ENCODE measurements around the gene ARHGAP12. TPM values are rescaled to one million over a fixed set of nuclear protein-coding genes. Genes with fewer than 3 reads are reported as not detected.
A peak's percentile ranks its signal among the peaks of the same experiment; 100 is the strongest.

ARHGAP12 gene
- total RNA-seq, 1 donor from 2014 or later = 77.3 TPM

GRCh38 chr10:31823358-31823757, 105.3 kb downstream of the ARHGAP12 start:
- no peak for DNase-seq (ENCODE audit: low spot score)

- no peak for DNase-seq (ENCODE audit: low spot score)
These were observed 105.9 kb downstream of the ARHGAP12 start for GRCh38 chr10:31822616-31823318.

- DNase-seq (ENCODE audit: low spot score) = peak; percentile 33
These were observed 106.5 kb downstream of the ARHGAP12 start for GRCh38 chr10:31822150-31822549.

GRCh38 chr10:31820778-31821369, 107.8 kb downstream of the ARHGAP12 start:
- no peak for DNase-seq (ENCODE audit: low spot score)

- DNase-seq (ENCODE audit: low spot score) = no peak
These were observed 108.5 kb downstream of the ARHGAP12 start for GRCh38 chr10:31820096-31820495.

- no peak for DNase-seq (ENCODE audit: low spot score)
These were observed 109.2 kb downstream of the ARHGAP12 start for GRCh38 chr10:31819391-31819820.

- peak; percentile 84 for DNase-seq (ENCODE audit: low spot score)
These were observed 112.3 kb downstream of the ARHGAP12 start for GRCh38 chr10:31816318-31816717.

GRCh38 chr10:31808258-31809218, 120.1 kb downstream of the ARHGAP12 start:
- peak; percentile 89 for DNase-seq (ENCODE audit: low spot score)

- peak; percentile 26 for DNase-seq (ENCODE audit: low spot score)
These were observed 124.2 kb downstream of the ARHGAP12 start for GRCh38 chr10:31804352-31804810.

GRCh38 chr10:31803606-31804351, 124.9 kb downstream of the ARHGAP12 start:
- no peak for DNase-seq (ENCODE audit: low spot score)

GRCh38 chr10:31799181-31799580, 129.4 kb downstream of the ARHGAP12 start:
- DNase-seq (ENCODE audit: low spot score) = no peak

- no peak for DNase-seq (ENCODE audit: low spot score)
These were observed 135.9 kb downstream of the ARHGAP12 start for GRCh38 chr10:31792745-31793144.

GRCh38 chr10:31789555-31789954, 139.1 kb downstream of the ARHGAP12 start:
- no peak for DNase-seq (ENCODE audit: low spot score)

- DNase-seq (ENCODE audit: low spot score) = no peak
These were observed 145.9 kb downstream of the ARHGAP12 start for GRCh38 chr10:31782701-31783100.

GRCh38 chr10:31780717-31781116, 147.9 kb downstream of the ARHGAP12 start:
- no peak for DNase-seq (ENCODE audit: low spot score)

GRCh38 chr10:31778627-31779026, 150.0 kb downstream of the ARHGAP12 start:
- DNase-seq (ENCODE audit: low spot score) = no peak

- DNase-seq (ENCODE audit: low spot score) = no peak
These were observed 152.5 kb downstream of the ARHGAP12 start for GRCh38 chr10:31776159-31776558.

GRCh38 chr10:31774928-31775650, 153.5 kb downstream of the ARHGAP12 start:
- no peak for DNase-seq (ENCODE audit: low spot score)

- DNase-seq (ENCODE audit: low spot score) = peak; percentile 54
These were observed 154.2 kb downstream of the ARHGAP12 start for GRCh38 chr10:31774299-31774900.

- no peak for DNase-seq (ENCODE audit: low spot score)
These were observed 154.8 kb downstream of the ARHGAP12 start for GRCh38 chr10:31773749-31774298.
